Measurements from ENCODE around the gene ATP8B1.
"Not testable (repeated sequence)": the region's sequence is repeated elsewhere in the genome, so short reads cannot be mapped to it uniquely, and the experiment has no call there.

ATP8B1 gene

GRCh38 chr18:57835904-57836303, 32.8 kb upstream of the ATP8B1 start:
- Histone ChIP-seq H3K9me3 (ENCODE audit: control insufficient read depth, low read length) (no peaks in the 10 kb centered on the region), H3K36me3 (ENCODE audit: control insufficient read depth, insufficient read depth, low read length) (no peaks in the 10 kb centered on the region), H3K9ac (ENCODE audit: low read length) (no peak overlapping the region), H3K27me3 (ENCODE audit: control insufficient read depth, insufficient read depth, low read length) (no peaks in the 10 kb centered on the region), H3K4me3 (ENCODE audit: low read length) (no peak overlapping the region), H3K4me1 (ENCODE audit: control insufficient read depth, insufficient read depth, low read length) (no peaks in the 10 kb centered on the region)

DNA sequence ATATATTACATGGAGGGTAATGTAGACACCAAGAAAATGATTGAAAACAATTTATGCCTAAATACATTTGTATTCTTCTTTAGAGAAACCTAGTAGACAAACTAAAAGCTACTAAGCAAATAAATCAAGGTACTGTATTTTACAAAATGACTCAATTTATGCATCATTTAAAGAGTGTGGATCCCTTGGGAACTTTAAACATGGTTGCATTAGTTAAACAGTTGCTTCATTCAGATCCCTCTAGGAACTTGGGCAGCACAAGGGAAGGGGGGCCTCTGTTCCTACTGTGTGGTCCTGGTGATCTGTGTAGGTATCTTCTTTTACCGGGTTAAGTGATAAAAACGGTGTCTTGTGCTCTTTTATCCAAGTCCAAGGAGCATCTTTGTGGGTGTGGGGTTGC, 31.5 kb upstream of the ATP8B1 start:
- Histone ChIP-seq H3K4me1 (ENCODE audit: control insufficient read depth, insufficient read depth, low read length) (no peaks in the 10 kb centered on the region), H3K36me3 (ENCODE audit: control insufficient read depth, insufficient read depth, low read length) (no peaks in the 10 kb centered on the region), H3K9me3 (ENCODE audit: control insufficient read depth, low read length) (no peaks in the 10 kb centered on the region), H3K4me3 (ENCODE audit: low read length) (no peak overlapping the region), H3K9ac (ENCODE audit: low read length) (no peak overlapping the region), H3K27me3 (ENCODE audit: control insufficient read depth, insufficient read depth, low read length) (no peaks in the 10 kb centered on the region)

GRCh38 chr18:57833441-57834101, 30.5 kb upstream of the ATP8B1 start:
- Histone ChIP-seq H3K9ac (ENCODE audit: low read length) (no peak overlapping the region), H3K4me1 (ENCODE audit: control insufficient read depth, insufficient read depth, low read length) (no peaks in the 10 kb centered on the region), H3K4me3 (ENCODE audit: low read length) (no peak overlapping the region), H3K36me3 (ENCODE audit: control insufficient read depth, insufficient read depth, low read length) (no peaks in the 10 kb centered on the region), H3K27me3 (ENCODE audit: control insufficient read depth, insufficient read depth, low read length) (no peaks in the 10 kb centered on the region), H3K9me3 (ENCODE audit: control insufficient read depth, low read length) (no peaks in the 10 kb centered on the region)

DNA sequence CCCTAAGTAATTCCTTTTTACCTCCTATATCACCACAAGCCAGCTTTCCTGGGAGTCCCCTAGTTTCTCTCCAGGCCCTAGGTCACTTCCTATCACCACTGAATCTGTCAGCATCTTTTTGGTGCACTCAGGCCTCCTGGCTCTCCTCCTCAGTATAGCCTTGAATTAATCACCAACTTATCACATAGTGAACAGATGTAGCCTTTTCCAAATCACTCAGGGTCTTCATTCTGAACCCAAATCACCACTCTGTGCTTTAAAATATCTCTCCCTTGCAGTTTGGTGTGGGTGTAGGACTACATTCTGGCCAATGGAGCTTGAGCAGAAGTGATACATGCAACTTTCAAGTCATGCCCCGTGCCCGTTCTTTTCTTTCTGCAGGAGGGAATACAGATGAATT, 29.6 kb upstream of the ATP8B1 start:
- H3K9me3 ChIP-seq (ENCODE audit: control insufficient read depth, low read length), result no peaks in the 10 kb centered on the region
- no peak overlapping the region for H3K4me3 ChIP-seq (ENCODE audit: low read length)
- no peaks in the 10 kb centered on the region for H3K4me1 ChIP-seq (ENCODE audit: control insufficient read depth, insufficient read depth, low read length)
- H3K27me3 ChIP-seq (ENCODE audit: control insufficient read depth, insufficient read depth, low read length), result no peaks in the 10 kb centered on the region
- no peaks in the 10 kb centered on the region for H3K36me3 ChIP-seq (ENCODE audit: control insufficient read depth, insufficient read depth, low read length)
- no peak overlapping the region for H3K9ac ChIP-seq (ENCODE audit: low read length)

DNA sequence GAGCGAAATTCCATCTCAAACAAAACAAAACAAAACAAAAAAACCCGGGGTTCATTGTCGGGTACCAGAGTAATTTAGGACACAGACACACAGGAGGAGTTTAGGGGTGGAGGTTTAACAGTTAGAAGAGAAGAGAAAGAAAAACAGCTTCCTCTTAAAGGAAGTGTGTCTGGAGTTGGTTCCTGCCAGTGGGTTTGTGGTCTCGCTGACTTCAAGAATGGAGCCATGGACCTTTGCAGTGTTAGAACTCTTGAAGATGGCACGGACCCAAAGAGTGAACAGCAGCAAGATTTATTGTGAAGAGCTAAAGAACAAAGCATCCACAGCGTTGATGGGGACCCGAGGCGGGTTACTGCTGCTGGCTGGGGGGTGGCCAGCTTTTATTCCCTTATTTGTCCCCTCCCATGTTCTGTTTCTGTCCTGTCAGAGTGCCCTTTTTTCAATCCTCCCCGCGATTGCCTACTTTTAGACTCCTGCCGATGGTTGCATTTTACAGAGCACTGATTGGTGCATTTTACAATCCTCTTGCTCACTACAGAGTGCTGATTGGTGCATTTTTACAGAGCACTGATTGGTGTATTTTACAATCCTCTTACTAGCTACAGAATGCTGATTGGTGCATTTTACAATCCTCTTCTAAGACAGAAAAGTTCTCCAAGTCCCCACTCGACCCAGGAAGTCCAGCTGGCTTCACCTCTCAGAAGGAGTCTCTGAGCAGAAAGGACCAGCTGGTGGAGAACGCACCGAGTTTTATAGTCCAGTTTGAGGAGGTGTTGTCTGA, 28.7 kb upstream of the ATP8B1 start:
- no peaks in the 10 kb centered on the region for H3K36me3 ChIP-seq (ENCODE audit: control insufficient read depth, insufficient read depth, low read length)

DNA sequence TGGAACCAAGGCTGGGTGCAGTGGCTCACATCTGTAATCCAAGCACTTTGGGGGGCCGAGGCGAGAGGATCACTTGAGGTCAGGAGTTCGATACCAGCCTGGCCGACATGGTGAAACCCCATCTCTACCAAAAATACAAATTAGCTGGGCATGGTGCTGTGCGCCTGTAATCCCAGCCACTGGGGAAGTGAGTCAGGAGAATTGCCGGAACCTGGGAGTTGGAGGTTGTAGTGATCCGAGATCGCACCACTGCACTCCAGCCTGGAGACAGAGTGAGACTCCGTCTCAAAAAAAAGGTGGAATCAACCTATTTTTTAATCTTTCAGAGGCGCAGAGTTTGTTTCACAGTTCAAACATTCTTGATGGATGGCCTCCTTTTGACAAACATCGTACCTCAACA, 24.5 kb upstream of the ATP8B1 start:
- H3K4me1 ChIP-seq (ENCODE audit: control insufficient read depth, insufficient read depth, low read length), result peaks cover 4% of the 10 kb centered on the region
- H3K27me3 ChIP-seq (ENCODE audit: control insufficient read depth, insufficient read depth, low read length), result no peaks in the 10 kb centered on the region
- H3K4me3 ChIP-seq (ENCODE audit: low read length), result no peak overlapping the region
- H3K9me3 ChIP-seq (ENCODE audit: control insufficient read depth, low read length), result no peaks in the 10 kb centered on the region
- H3K9ac ChIP-seq (ENCODE audit: low read length), result no peak overlapping the region
- no peaks in the 10 kb centered on the region for H3K36me3 ChIP-seq (ENCODE audit: control insufficient read depth, insufficient read depth, low read length)

More for the DNA sequence above, 28.7 kb upstream of the ATP8B1 start:
- Histone ChIP-seq H3K9me3 (ENCODE audit: control insufficient read depth, low read length) (no peaks in the 10 kb centered on the region), H3K27me3 (ENCODE audit: control insufficient read depth, insufficient read depth, low read length) (no peaks in the 10 kb centered on the region), H3K9ac (ENCODE audit: low read length) (no peak overlapping the region), H3K4me3 (ENCODE audit: low read length) (no peak overlapping the region), H3K4me1 (ENCODE audit: control insufficient read depth, insufficient read depth, low read length) (no peaks in the 10 kb centered on the region)

DNA sequence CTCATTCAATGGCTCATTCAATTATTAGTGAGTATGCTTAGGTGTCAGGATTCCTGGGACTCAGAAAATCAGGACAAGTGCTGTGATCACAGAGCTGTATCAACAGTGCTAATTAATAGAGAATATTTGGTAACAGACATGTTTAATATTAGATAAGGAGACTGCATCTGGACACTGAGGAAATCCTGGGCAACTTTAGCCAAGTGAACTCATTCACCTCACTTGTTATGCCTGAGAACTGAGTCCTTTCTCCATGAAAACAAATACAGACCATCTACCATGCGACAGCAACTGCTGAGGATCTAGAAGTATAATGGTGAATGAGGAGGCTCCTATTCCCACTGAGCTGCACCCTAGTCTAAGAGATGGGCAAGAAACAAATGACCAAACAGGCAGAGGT, 23.1 kb upstream of the ATP8B1 start:
- H3K4me1 ChIP-seq (ENCODE audit: control insufficient read depth, insufficient read depth, low read length), result peaks cover 4% of the 10 kb centered on the region
- H3K27me3 ChIP-seq (ENCODE audit: control insufficient read depth, insufficient read depth, low read length), result no peaks in the 10 kb centered on the region
- H3K36me3 ChIP-seq (ENCODE audit: control insufficient read depth, insufficient read depth, low read length), result no peaks in the 10 kb centered on the region
- no peak overlapping the region for H3K4me3 ChIP-seq (ENCODE audit: low read length)
- H3K9ac ChIP-seq (ENCODE audit: low read length), result no peak overlapping the region
- no peaks in the 10 kb centered on the region for H3K9me3 ChIP-seq (ENCODE audit: control insufficient read depth, low read length)

DNA sequence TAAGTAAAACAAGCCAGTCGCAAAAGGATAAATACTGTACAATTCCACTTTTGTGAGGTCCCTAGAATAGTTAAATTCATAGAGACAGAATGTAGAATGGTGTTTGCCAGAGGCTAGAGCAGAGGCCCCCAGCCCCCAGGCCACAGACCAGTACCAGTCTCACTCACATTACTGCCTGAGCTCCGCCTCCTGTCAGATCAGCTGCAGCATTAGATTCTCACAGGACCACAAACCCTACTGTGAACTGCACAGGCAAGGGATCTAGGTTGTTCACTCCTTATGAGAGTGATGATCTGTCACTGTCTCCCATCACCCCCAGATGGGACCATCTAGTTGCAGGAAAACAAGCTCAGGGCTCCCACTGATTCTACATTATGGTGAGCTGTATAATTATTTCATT, 17.5 kb upstream of the ATP8B1 start:
- not testable (repeated sequence) for H3K4me3 ChIP-seq (ENCODE audit: low read length); H3K36me3 ChIP-seq (ENCODE audit: control insufficient read depth, insufficient read depth, low read length); H3K9me3 ChIP-seq (ENCODE audit: control insufficient read depth, low read length); H3K27me3 ChIP-seq (ENCODE audit: control insufficient read depth, insufficient read depth, low read length); H3K9ac ChIP-seq (ENCODE audit: low read length)
- peaks cover 15% of the 10 kb centered on the region for H3K4me1 ChIP-seq (ENCODE audit: control insufficient read depth, insufficient read depth, low read length)

- Histone ChIP-seq H3K9ac (ENCODE audit: low read length) (peak overlapping the region; percentile 27), H3K9me3 (ENCODE audit: control insufficient read depth, low read length) (no peaks in the 10 kb centered on the region), H3K36me3 (ENCODE audit: control insufficient read depth, insufficient read depth, low read length) (no peaks in the 10 kb centered on the region), H3K4me1 (ENCODE audit: control insufficient read depth, insufficient read depth, low read length) (peaks cover 15% of the 10 kb centered on the region), H3K4me3 (ENCODE audit: low read length) (no peak overlapping the region), H3K27me3 (ENCODE audit: control insufficient read depth, insufficient read depth, low read length) (no peaks in the 10 kb centered on the region)
These were observed 16.8 kb upstream of the ATP8B1 start for GRCh38 chr18:57819671-57820460.

- Histone ChIP-seq H3K9me3 (ENCODE audit: control insufficient read depth, low read length) (no peaks in the 10 kb centered on the region), H3K4me1 (ENCODE audit: control insufficient read depth, insufficient read depth, low read length) (peaks cover 15% of the 10 kb centered on the region), H3K4me3 (ENCODE audit: low read length) (no peak overlapping the region), H3K27me3 (ENCODE audit: control insufficient read depth, insufficient read depth, low read length) (no peaks in the 10 kb centered on the region), H3K36me3 (ENCODE audit: control insufficient read depth, insufficient read depth, low read length) (no peaks in the 10 kb centered on the region), H3K9ac (ENCODE audit: low read length) (no peak overlapping the region)
These were observed 16.0 kb upstream of the ATP8B1 start for GRCh38 chr18:57819119-57819518.

- H3K9me3 ChIP-seq (ENCODE audit: control insufficient read depth, low read length), result no peaks in the 10 kb centered on the region
- H3K4me1 ChIP-seq (ENCODE audit: control insufficient read depth, insufficient read depth, low read length), result peaks cover 11% of the 10 kb centered on the region
- H3K9ac ChIP-seq (ENCODE audit: low read length), result no peak overlapping the region
- H3K4me3 ChIP-seq (ENCODE audit: low read length), result no peak overlapping the region
- H3K36me3 ChIP-seq (ENCODE audit: control insufficient read depth, insufficient read depth, low read length), result no peaks in the 10 kb centered on the region
- no peaks in the 10 kb centered on the region for H3K27me3 ChIP-seq (ENCODE audit: control insufficient read depth, insufficient read depth, low read length)
These were observed 13.3 kb upstream of the ATP8B1 start for GRCh38 chr18:57816208-57816954.

All from mucosa of stomach (tissue), 1 donor.